IMR-90 (cell line): ENCODE results near the gene ABCC3. TPM values are rescaled to one million over a fixed set of nuclear protein-coding genes. Genes with fewer than 3 reads are reported as not detected.

Experiments
- ATAC-seq: fragments of 200-7000 bp; cut with Tn5 transposase; 2 replicates; pipeline ENCODE4 v1.9.1; 2020; ENCODE audit warnings: low read depth, mild to moderate bottlenecking, moderate library complexity
- BruUV-seq: library from RNA; stranded (reverse); fragments of 400-500 nt; replicated peaks from 2 replicates; lab custom pipeline; 2021; lab: Mats Ljungman, UMichigan
- CTCF ChIA-PET: fragments of 300-600 bp; formaldehyde crosslinking; extraction: SDS; loops from one replicate; lab custom pipeline; 2021; ENCODE audit warnings: antibody characterized with exemption; lab: Yijun Ruan, JAX
- POLR2A ChIA-PET: fragments of 300-600 bp; sonication (Branson Sonifier 250); formaldehyde crosslinking; loops from one replicate; lab custom pipeline; 2022; ENCODE audit warnings: antibody characterized with exemption; ENCODE audit not compliant: unreplicated experiment; lab: Charles Lee
- DNase-seq: peaks from one replicate; pipeline ENCODE4 v3.0.0; 2013
- H2AFZ ChIP-seq: replicated peaks from 2 replicates; pipeline ENCODE3; 2013; ENCODE audit warnings: low read length, mild to moderate bottlenecking; ENCODE audit not compliant: poor library complexity
- H2AK5ac ChIP-seq: 2 replicates; pipeline ENCODE4 v1.6.1; 2013; ENCODE audit warnings: low read depth, low read length, inconsistent platforms
- H2AK9ac ChIP-seq: replicated peaks from 2 replicates; pipeline ENCODE3; 2013; ENCODE audit warnings: mild to moderate bottlenecking, low read depth, low read length, moderate library complexity; ENCODE audit not compliant: poor library complexity
- H2BK120ac ChIP-seq: 2 replicates; pipeline ENCODE4 v1.6.1; 2013; ENCODE audit warnings: low read depth, low read length, inconsistent platforms
- H2BK15ac ChIP-seq: 3 replicates; pipeline ENCODE4 v1.6.1; 2013; ENCODE audit warnings: low read depth, low read length, inconsistent platforms
- H2BK20ac ChIP-seq: 2 replicates; pipeline ENCODE4 v1.6.1; 2013; ENCODE audit warnings: low read depth, mild to moderate bottlenecking, inconsistent platforms, low read length, moderate library complexity
- H2BK5ac ChIP-seq: 2 replicates; pipeline ENCODE4 v1.6.1; 2013; ENCODE audit warnings: mild to moderate bottlenecking, low read depth, low read length, inconsistent platforms; ENCODE audit not compliant: poor library complexity, severe bottlenecking
- H3K14ac ChIP-seq: replicated peaks from 2 replicates; pipeline ENCODE4 v1.6.1; 2013; ENCODE audit warnings: low read depth, low read length, inconsistent platforms
- H3K18ac ChIP-seq: 2 replicates; pipeline ENCODE4 v1.6.1; 2013; ENCODE audit warnings: low read depth, low read length, control low read depth
- H3K23ac ChIP-seq: 2 replicates; pipeline ENCODE4 v1.6.1; 2013; ENCODE audit warnings: low read depth, low read length, inconsistent platforms
- H3K27ac ChIP-seq: 2 replicates; pipeline ENCODE4 v1.5.1; 2013; ENCODE audit warnings: mild to moderate bottlenecking, control low read depth, low read length; ENCODE audit not compliant: insufficient read depth
- H3K27me3 ChIP-seq: 2 replicates; pipeline ENCODE4 v1.6.1; 2013; ENCODE audit warnings: low read length; ENCODE audit not compliant: control insufficient read depth, insufficient read depth
- H3K36me3 ChIP-seq: 2 replicates; pipeline ENCODE4 v1.6.1; 2013; ENCODE audit warnings: low read length, mixed read lengths; ENCODE audit not compliant: control insufficient read depth, insufficient read depth
- H3K4ac ChIP-seq: 2 replicates; pipeline ENCODE4 v1.6.1; 2013; ENCODE audit warnings: low read depth, low read length, inconsistent platforms
- H3K4me1 ChIP-seq: 2 replicates; pipeline ENCODE4 v1.6.1; 2013; ENCODE audit warnings: low read length, mixed read lengths; ENCODE audit not compliant: control insufficient read depth, insufficient read depth
- H3K4me2 ChIP-seq: 2 replicates; pipeline ENCODE4 v1.6.1; 2013; ENCODE audit warnings: low read depth, mild to moderate bottlenecking, control low read depth, low read length, moderate library complexity
- H3K4me3 ChIP-seq: 2 replicates; pipeline ENCODE4 v1.5.1; 2013; ENCODE audit warnings: low read depth, mild to moderate bottlenecking, control low read depth, low read length, moderate library complexity; ENCODE audit not compliant: insufficient read depth
- H3K56ac ChIP-seq: 2 replicates; pipeline ENCODE4 v1.6.1; 2013; ENCODE audit warnings: low read length, inconsistent platforms; ENCODE audit not compliant: insufficient read depth; ENCODE audit errors: extremely low read depth
- H3K79me1 ChIP-seq, 2 experiments: 2 replicates each; pipeline ENCODE4 v1.6.1; 2013; ENCODE audit warnings: low read length in 2 of 2, inconsistent platforms in 1 of 2, low read depth in 1 of 2
- H3K9ac ChIP-seq: 2 replicates; pipeline ENCODE4 v1.6.1; 2013; ENCODE audit warnings: low read depth, low read length, control low read depth
- H3K9me1 ChIP-seq: 2 replicates; pipeline ENCODE4 v1.6.1; 2013; ENCODE audit warnings: low read length, inconsistent platforms; ENCODE audit not compliant: insufficient read depth
- H3K9me3 ChIP-seq: 2 replicates; pipeline ENCODE4 v1.6.1; 2013; ENCODE audit warnings: low read length; ENCODE audit not compliant: control insufficient read depth, insufficient read depth
- H4K20me1 ChIP-seq: 2 replicates; pipeline ENCODE4 v1.6.1; 2013; ENCODE audit warnings: low read length, inconsistent platforms; ENCODE audit not compliant: insufficient read depth
- H4K5ac ChIP-seq: 2 replicates; pipeline ENCODE4 v1.6.1; 2013; ENCODE audit warnings: mild to moderate bottlenecking, low read depth, low read length, control low read depth
- H4K8ac ChIP-seq, 2 experiments: 2 replicates each; pipeline ENCODE4 v1.6.1; 2013; ENCODE audit warnings: low read depth in 2 of 2, low read length in 2 of 2, control low read depth in 1 of 2, inconsistent platforms in 1 of 2
- H4K91ac ChIP-seq: 2 replicates; pipeline ENCODE4 v1.6.1; 2013; ENCODE audit warnings: low read depth, low read length, inconsistent platforms; ENCODE audit not compliant: insufficient read depth
- MAZ ChIP-seq: IDR thresholded peaks from 2 replicates; pipeline ENCODE4 v1.6.1; 2012; ENCODE audit warnings: low read depth, mild to moderate bottlenecking, low read length, improper control_type of control experiment, moderate library complexity, borderline replicate concordance
- MXI1 ChIP-seq: IDR thresholded peaks from 2 replicates; pipeline ENCODE4 v1.6.1; 2012; ENCODE audit warnings: low read depth, mild to moderate bottlenecking, low read length, moderate library complexity, borderline replicate concordance
- POLR2A ChIP-seq: IDR thresholded peaks from 2 replicates; pipeline ENCODE4 v1.6.1; 2012; ENCODE audit warnings: mild to moderate bottlenecking, low read depth, low read length
- WGBS, 2 experiments: methylation state at CpG; one replicate each; pipeline versions ENCODE4 v1.1.5 to v1.1.7; 2013; ENCODE audit warnings: missing lambda C conversion rate in 2 of 2; ENCODE audit not compliant: insufficient read length in 1 of 2; ENCODE audit errors: extremely low coverage in 2 of 2; 5-methylcytosine and 5-hydroxymethylcytosine counted together
- dilution Hi-C: fragments of 300-500 bp; cut with HindIII; formaldehyde crosslinking; loops from one replicate; pipeline ENCODE4 v1.14.3; 2018; ENCODE audit warnings: low sequenced_read_pairs; ENCODE audit not compliant: unreplicated experiment
- in situ Hi-C: fragments of 300-500 bp; cut with MboI; formaldehyde crosslinking; loops from 3 replicates; pipeline ENCODE4 v1.14.3; 2019; ENCODE audit warnings: low sequenced_read_pairs, inconsistent platforms, mixed read lengths
- intact Hi-C: fragments of 100-400 bp; cut with micrococcal nuclease; formaldehyde crosslinking; loops from 2 replicates; pipeline ENCODE4 v1.10.0; 2022
- polyA plus RNA-seq, 3 experiments: library from polyadenylated mRNA; depleted of rRNA; stranded (reverse); fragments of >200 nt; gene quantifications; 2 replicates each; pipeline ENCODE4 v1.2.3, GENCODE V29; 2012; ENCODE audit warnings: low replicate concordance in 1 of 3
- total RNA-seq: library from RNA; depleted of rRNA; stranded (reverse); fragments of >200 nt; gene quantifications from 2 replicates; pipeline ENCODE4 v1.2.3, GENCODE V29; 2012
- TF ChIP-seq, protein P1 (sequence below): conservative IDR thresholded peaks from 2 replicates; pipeline ENCODE4 v1.5.1; 2012; ENCODE audit warnings: mild to moderate bottlenecking, low read depth, low read length, improper control_type of control experiment

Gene ABCC3
- total and polyA plus RNA-seq, 2 of the 4 experiments (the other 2 are of a cell fraction) = 3.2 to 6.6 TPM

GRCh38 chr17:50692448-50693035 lies 57.9 kb downstream of the ABCC3 start (continued):
- no peak for TF ChIP-seq MAZ

DNA sequence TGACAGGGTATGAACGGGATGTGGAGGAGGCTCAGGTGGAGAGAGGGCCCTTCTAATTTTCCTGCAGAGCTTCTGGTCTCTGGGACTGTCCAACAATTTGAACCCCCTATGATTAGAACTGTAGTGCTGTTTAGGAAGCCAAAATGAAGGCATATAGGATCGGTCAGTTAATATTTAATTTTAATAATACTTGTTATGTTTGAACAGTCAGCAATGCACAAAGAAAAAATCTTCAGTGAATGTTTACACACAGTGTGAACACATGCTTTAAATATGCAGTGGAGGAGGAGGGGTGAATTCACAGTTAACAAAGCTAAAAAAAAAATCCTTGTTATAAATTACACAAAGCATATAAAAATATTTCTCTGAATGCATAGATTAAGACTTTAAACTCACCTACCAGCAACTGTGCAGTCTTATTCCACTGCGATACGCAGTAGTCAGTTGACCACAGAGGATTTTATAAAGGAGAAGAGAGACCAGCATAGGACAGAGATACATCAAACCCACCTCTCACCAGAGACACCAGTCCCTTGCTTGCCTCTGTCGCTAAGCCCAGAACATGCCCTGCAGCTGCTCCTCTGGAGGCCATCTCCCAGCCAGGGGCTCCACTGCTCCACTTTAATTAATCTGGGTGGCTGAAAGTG lies 58.5 kb downstream of the ABCC3 start:
- Histone ChIP-seq H3K9me1 (peaks cover 26% of the 10 kb centered on the region), H3K4me2 (peak overlapping the region; percentile 61), H4K8ac (peak overlapping the region in 1 of 2 experiments; percentile 71; a peak in 2 of 4 replicates), H3K27ac (peak overlapping the region; percentile 89), H2AFZ (peak overlapping the region; percentile 5), H4K20me1 (peaks cover 4% of the 10 kb centered on the region; the same call in 1 of the 2 replicates), H3K4me1 (peaks cover 43% of the 10 kb centered on the region), H3K14ac (peak overlapping the region; percentile 85), H3K23ac (peak overlapping the region; percentile 53), H3K9ac (peak overlapping the region; percentile 51; the same call in 1 of the 2 replicates), H3K27me3 (no peaks in the 10 kb centered on the region), H2AK9ac (peak overlapping the region; percentile 74), H3K56ac (peak overlapping the region; percentile 26; the same call in 1 of the 2 replicates), H3K4ac (peak overlapping the region; percentile 92), H4K91ac (peak overlapping the region; percentile 78; the same call in 1 of the 2 replicates), H2BK15ac (peak overlapping the region; percentile 92; the same call in 1 of the 3 replicates), H4K5ac (peak overlapping the region; percentile 68), H3K9me3 (no peaks in the 10 kb centered on the region), H2AK5ac (peak overlapping the region; percentile 86; the same call in 1 of the 2 replicates), H2BK20ac (peak overlapping the region; percentile 87), H3K36me3 (peaks cover 22% of the 10 kb centered on the region), H2BK120ac (peak overlapping the region; percentile 76), H2BK5ac (peak overlapping the region; percentile 96), H3K18ac (peak overlapping the region; percentile 97), H3K79me1 (peaks cover 0 to 26% of the 10 kb centered on the region in 2 experiments; a peak in 2 of 4 replicates), H3K4me3 (no peak overlapping the region)
- ATAC-seq (peak; percentile 55), DNase-seq (peak; percentile 70)
- POLR2A ChIA-PET = no interaction called here
- in situ Hi-C loops (loop anchor here (5.0 to 10.0 kb wide), 2 partner anchors 146 to 208 kb away; partner anchors contain the start of gene SPATA20), intact Hi-C loops (no loop called here), dilution Hi-C loops (no loop called here)
- WGBS, 2 experiments = no CpG with 5 or more reads among the region's 5 CpGs
- TF ChIP-seq MXI1 (no peak), POLR2A (no peak)
- TF ChIP-seq, protein P1, sequence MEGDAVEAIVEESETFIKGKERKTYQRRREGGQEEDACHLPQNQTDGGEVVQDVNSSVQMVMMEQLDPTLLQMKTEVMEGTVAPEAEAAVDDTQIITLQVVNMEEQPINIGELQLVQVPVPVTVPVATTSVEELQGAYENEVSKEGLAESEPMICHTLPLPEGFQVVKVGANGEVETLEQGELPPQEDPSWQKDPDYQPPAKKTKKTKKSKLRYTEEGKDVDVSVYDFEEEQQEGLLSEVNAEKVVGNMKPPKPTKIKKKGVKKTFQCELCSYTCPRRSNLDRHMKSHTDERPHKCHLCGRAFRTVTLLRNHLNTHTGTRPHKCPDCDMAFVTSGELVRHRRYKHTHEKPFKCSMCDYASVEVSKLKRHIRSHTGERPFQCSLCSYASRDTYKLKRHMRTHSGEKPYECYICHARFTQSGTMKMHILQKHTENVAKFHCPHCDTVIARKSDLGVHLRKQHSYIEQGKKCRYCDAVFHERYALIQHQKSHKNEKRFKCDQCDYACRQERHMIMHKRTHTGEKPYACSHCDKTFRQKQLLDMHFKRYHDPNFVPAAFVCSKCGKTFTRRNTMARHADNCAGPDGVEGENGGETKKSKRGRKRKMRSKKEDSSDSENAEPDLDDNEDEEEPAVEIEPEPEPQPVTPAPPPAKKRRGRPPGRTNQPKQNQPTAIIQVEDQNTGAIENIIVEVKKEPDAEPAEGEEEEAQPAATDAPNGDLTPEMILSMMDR = no peak
- CTCF ChIA-PET = interaction anchor here (2.4 kb wide), 1 partner anchor 142 kb away, joined by 9 read pairs; no protein-coding TSS in a partner anchor
- BruUV-seq = no TSS peak
